HG02970 (cell line): ENCODE results near the gene TMEM59L.
"Not testable (repeated sequence)": the region's sequence is repeated elsewhere in the genome, so short reads cannot be mapped to it uniquely, and the experiment has no call there.

Experiments
- ATAC-seq: cut with Tn5 transposase; IDR thresholded peaks from one replicate; pipeline ENCODE4 v1.9.1; 2021; ENCODE audit warnings: mild to moderate bottlenecking, moderate library complexity, moderate number of reproducible peaks; ENCODE audit not compliant: unreplicated experiment, low FRiP score

Gene TMEM59L

DNA sequence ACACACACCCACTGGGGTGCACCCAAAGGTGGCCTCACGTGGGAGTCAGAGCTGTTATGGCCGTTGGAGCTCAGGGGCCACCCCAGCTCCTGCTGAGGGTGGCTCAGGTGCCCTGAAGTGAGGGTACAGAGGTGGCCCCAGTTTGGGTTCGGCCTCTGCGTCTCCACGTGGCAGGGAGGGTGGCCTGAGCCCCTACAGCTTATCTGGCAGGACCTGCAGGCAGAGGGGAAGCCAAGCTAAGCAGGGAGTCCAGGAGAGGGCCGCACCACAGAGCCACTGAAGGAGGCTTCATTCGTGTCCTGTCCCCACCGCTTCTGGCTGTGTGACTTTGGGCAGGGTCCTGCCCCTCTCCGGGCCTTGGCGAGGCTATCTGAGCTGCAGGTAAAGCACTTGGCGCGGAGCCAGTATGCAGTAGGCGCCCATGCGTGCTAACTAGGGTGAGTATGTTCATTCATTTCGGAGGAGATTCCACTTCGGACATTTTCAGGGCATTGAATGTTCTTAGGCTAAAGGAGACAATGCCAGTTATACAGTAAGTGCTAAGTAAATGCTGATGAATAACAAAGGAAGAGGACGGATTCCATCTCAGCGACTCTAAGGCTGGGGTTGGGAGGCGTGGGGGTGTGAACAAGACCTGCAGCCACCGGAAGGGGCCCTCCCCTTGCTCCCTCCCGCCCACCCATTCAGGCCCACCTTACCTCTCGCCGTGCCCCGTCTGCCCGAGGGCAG lies 19.1 kb upstream of the TMEM59L start:
- ATAC-seq: no peak

- no peak for ATAC-seq
Measured at GRCh38 chr19:18594096-18594823, 18.4 kb upstream of the TMEM59L start.

DNA sequence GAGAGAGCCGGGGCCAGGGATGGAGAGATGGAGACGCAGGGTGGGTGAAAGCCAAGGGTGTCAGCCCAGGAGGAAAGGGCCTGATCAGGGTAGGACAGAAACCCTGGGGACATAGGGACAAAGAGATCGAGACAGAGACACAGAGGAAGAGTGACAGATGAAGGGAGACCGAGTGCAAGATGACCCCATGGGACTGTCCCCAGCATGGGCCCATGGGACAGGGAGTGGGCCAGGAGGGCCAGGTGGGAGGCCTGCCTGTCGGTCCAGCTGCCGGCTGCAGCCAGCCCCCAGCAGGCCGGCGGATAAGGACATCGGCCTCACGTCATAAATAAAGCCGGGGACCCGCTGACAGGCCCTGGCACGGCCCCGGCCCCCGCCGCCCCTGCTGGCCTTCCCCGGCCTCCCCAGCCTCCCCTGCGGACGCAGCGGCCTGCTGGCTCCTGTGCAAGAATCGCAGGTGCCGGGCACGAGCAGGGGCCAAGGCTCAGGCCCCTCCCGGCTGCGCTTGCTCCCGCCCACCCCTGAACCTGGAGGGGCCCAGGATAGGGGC lies 17.8 kb upstream of the TMEM59L start:
- ATAC-seq: no peak

GRCh38 chr19:18595475-18595874 lies 17.2 kb upstream of the TMEM59L start:
- no peak for ATAC-seq

GRCh38 chr19:18596752-18597157 lies 15.9 kb upstream of the TMEM59L start:
- ATAC-seq: no peak

DNA sequence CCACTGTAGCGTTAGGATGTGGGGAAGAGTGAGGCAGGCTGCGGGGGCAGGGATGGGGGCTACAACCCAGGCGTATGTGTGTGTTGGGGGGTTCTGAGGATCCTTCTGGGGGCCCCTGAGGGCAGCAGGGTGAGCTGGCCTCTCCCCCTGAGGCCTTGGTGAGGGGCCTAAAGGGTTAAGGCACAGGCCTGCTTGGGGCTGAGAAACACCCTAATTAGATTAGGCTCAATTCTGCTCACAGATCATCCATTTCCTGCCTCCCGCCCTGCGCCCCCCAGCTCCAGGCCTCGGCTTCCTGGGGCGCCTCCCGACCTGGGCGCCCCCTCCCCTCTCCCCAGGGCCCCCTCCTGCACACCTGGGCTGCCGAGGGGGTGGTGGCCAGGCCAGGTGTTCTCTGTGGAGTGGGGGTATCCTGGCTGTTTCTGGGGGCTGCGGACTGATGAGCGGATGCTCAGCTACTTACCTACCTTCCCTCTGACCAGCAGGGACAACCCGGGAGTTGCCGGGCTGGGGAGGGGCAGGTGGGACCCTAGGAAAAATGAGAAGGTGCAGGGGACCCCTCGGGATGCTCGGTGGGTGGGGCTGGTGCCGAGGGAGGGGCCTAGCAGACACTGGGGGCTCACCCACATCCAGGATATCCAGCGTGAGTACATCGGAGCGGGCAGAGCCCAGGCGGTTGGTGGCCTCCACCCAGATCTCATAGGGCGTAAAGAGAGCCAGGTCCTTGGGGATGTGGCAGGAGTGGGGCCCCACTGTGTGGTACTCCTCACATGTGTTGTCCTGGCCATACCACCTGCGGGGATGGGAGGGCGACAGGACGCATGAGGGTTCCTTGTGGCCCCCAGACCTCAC lies 14.6 kb upstream of the TMEM59L start:
- no peak for ATAC-seq

DNA sequence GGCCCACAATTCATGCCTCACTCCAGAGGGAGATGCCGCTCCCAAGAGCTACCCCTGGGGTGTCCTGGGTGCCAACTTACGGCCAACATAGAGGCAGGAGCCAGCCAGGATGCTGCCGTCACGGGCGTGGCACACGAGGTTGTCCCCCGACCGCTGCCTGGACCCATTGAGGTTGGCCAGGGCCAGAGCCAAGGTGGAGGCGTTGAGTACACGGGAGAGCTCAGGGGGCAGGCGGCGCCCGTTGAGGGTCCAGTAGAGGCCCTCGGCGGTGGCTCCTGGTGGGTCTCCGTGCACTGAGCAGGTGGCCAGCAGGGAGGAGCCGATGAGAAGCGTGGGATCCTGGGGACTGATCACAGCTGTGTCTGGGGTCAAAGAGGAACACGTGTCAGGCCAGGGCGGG lies 13.2 kb upstream of the TMEM59L start:
- ATAC-seq: no peak

GRCh38 chr19:18600692-18601397 lies 11.8 kb upstream of the TMEM59L start:
- not testable (repeated sequence) for ATAC-seq

DNA sequence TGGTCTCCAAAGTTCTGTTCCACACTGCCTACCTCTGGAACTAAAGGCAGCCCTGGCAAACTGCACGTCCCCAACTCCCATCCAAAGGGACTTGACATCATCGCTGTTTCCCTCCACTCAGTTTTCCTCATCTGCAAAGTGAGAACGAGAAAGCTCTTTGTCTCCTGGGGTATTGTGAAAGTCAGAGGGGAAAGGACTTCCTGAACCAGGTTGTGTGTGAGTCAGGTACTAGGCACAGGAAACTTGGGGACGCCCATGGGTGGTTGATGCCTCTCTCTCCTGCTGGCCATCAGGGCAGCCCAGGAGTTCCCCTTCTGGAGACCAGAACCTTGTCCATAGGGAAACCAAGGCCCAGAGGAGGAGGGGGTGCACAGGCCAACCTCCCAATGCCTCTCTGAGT lies 10.8 kb upstream of the TMEM59L start:
- ATAC-seq: no peak

- no peak for ATAC-seq
Measured at GRCh38 chr19:18603255-18603957, 9.3 kb upstream of the TMEM59L start.

DNA sequence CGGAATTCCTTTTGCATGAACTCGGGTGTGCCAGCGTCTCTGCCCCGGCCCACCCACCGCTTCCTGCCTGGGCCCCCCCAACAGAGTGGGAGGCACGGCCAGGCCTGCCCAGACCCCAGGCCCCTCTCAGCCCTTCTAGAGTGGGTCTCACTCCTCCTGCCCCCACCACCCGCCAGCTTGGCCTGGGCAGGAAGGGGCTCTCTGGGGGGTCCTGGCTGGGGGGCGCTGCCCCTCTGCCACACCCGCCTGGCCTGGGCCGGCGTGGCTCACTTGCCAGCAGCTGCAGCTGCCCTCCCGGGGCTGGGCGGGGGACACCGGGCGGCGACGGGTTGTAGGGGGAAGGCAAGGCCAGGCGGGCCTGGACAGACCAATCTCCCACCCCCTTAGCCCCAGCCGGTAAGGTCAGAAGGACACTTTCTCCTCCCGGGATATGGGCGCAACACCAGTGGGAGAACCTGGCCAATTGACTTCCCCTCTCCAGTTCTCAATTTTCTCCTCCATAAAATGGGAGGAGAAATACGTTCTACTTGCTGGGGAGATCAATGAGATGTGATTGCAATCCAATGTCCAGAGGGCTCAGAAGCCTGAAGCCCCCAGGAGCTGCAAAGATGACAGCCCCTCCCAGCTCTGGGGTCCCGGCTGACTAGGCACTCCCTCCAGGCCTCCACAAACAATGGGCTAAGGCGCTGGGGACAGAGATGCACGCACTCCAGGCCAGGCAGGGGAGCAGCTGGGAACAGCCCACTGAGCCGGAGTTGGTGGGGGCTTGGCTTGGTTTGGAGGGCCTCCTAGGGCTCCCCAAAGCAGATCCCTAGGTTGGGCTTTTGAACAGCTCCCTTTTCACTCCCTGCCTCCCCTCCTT lies 8.5 kb upstream of the TMEM59L start:
- ATAC-seq: no peak

DNA sequence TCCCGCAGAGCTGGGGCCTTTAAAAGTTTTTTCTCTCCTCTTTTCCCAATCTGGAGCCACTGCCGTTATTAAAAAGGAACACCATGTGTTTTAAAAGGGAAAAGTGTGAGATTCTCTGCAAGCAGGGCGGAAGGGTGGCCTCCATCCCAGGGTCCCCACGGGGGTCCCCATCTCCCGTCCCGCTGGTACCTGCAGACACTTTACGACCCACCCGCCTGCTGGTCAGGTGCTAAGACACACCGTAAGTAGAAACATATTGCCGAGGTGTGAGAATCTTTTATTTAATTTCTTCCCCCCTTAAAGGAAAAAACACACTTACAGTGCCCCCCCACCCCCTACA lies 7.9 kb upstream of the TMEM59L start:
- no peak for ATAC-seq

GRCh38 chr19:18605196-18605545 lies 7.5 kb upstream of the TMEM59L start:
- ATAC-seq: no peak

- ATAC-seq: no peak
Measured at GRCh38 chr19:18605546-18606280, 7.0 kb upstream of the TMEM59L start.

GRCh38 chr19:18606281-18607225 lies 6.1 kb upstream of the TMEM59L start, which contains the start of gene CRLF1:
Gene CRLF1, minus strand, starts transcription at chr19:18606799. Its CDS starts 143 bp downstream, at chr19:18606656.
- no peak for ATAC-seq

GRCh38 chr19:18607226-18608101 lies 5.2 kb upstream of the TMEM59L start:
- ATAC-seq: no peak
